ENCODE measurements around the gene ATAT1.
"Not testable (repeated sequence)": the region's sequence is repeated elsewhere in the genome, so short reads cannot be mapped to it uniquely, and the experiment has no call there.

ATAT1 gene

DNA sequence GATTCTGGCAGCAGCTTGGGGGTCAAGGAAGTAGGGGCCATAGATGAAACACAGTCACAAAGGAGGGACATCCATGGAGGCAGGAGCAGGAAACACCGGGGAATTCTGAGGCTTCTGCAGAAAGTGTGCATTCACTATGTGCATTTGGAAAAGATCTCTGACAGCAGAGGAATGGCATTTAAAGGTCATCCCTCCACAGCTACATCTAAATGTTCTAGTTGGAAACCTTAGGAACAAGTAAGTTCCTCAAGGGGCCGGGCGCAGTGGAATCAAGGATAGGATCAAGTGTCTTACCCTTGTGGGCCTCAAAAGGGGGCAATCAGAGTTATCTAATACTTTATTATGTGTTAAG lies 29.0 kb downstream of the ATAT1 start:
- no peaks in the 10 kb centered on the region for H4K20me1 ChIP-seq (ENCODE audit: insufficient read depth, low read length)
- H3K79me2 ChIP-seq (ENCODE audit: low read length), result no peaks in the 10 kb centered on the region
- H3K36me3 ChIP-seq (replicated peaks; ENCODE audit: insufficient read depth, low read length), result no peaks in the 10 kb centered on the region; the same call in 1 of the 2 replicates
- H3K4me2 ChIP-seq (ENCODE audit: low read depth, low read length), result no peak overlapping the region
- peaks cover 4% of the 10 kb centered on the region for H3F3A ChIP-seq (ENCODE audit: insufficient read depth, low read length)
- TF ChIP-seq, protein P1, sequence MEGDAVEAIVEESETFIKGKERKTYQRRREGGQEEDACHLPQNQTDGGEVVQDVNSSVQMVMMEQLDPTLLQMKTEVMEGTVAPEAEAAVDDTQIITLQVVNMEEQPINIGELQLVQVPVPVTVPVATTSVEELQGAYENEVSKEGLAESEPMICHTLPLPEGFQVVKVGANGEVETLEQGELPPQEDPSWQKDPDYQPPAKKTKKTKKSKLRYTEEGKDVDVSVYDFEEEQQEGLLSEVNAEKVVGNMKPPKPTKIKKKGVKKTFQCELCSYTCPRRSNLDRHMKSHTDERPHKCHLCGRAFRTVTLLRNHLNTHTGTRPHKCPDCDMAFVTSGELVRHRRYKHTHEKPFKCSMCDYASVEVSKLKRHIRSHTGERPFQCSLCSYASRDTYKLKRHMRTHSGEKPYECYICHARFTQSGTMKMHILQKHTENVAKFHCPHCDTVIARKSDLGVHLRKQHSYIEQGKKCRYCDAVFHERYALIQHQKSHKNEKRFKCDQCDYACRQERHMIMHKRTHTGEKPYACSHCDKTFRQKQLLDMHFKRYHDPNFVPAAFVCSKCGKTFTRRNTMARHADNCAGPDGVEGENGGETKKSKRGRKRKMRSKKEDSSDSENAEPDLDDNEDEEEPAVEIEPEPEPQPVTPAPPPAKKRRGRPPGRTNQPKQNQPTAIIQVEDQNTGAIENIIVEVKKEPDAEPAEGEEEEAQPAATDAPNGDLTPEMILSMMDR (IDR thresholded peaks at IDR 0.05; ENCODE audit: low read length), result no peak
- TF ChIP-seq EZH2phosphoT487 (IDR thresholded peaks at IDR 0.05; ENCODE audit: low read length) (no peak), EZH2 (optimal IDR thresholded peaks at IDR 0.05; ENCODE audit: low read depth, low read length) (no peak)
- H3K9ac ChIP-seq (ENCODE audit: low read length), result no peak overlapping the region
- H3K27me3 ChIP-seq (replicated peaks; ENCODE audit: insufficient read depth, low read length), result no peaks in the 10 kb centered on the region
- H3K4me1 ChIP-seq (ENCODE audit: low read length), result no peaks in the 10 kb centered on the region
- no peak overlapping the region for H3K4me3 ChIP-seq (ENCODE audit: low read length)
- no peak overlapping the region for H2AFZ ChIP-seq (ENCODE audit: low read length)
- no peak overlapping the region for H3K27ac ChIP-seq (ENCODE audit: low read length)
- no peaks in the 10 kb centered on the region for H3K9me3 ChIP-seq (replicated peaks; ENCODE audit: insufficient read depth, low read length)
- DNase-seq, result no peak
- no peaks in the 10 kb centered on the region for H3K9me2 ChIP-seq (replicated peaks; ENCODE audit: insufficient read depth, low read length)

GRCh38 chr6:30656513-30656912 lies 29.8 kb downstream of the ATAT1 start:
- H3K4me2 ChIP-seq (ENCODE audit: low read depth, low read length), result no peak overlapping the region
- no peaks in the 10 kb centered on the region for H3K9me3 ChIP-seq (replicated peaks; ENCODE audit: insufficient read depth, low read length)
- H3K9me2 ChIP-seq (replicated peaks; ENCODE audit: insufficient read depth, low read length), result no peaks in the 10 kb centered on the region
- H4K20me1 ChIP-seq (ENCODE audit: insufficient read depth, low read length), result no peaks in the 10 kb centered on the region
- H3K79me2 ChIP-seq (ENCODE audit: low read length), result no peaks in the 10 kb centered on the region
- H3K4me3 ChIP-seq (ENCODE audit: low read length), result no peak overlapping the region
- TF ChIP-seq EZH2phosphoT487 (IDR thresholded peaks at IDR 0.05; ENCODE audit: low read length) (no peak), EZH2 (optimal IDR thresholded peaks at IDR 0.05; ENCODE audit: low read depth, low read length) (no peak)
- TF ChIP-seq, protein P1 (IDR thresholded peaks at IDR 0.05; ENCODE audit: low read length), result no peak
- no peaks in the 10 kb centered on the region for H3K27me3 ChIP-seq (replicated peaks; ENCODE audit: insufficient read depth, low read length)
- H3F3A ChIP-seq (ENCODE audit: insufficient read depth, low read length), result peaks cover 4% of the 10 kb centered on the region; the same call in 1 of the 2 replicates
- no peak overlapping the region for H2AFZ ChIP-seq (ENCODE audit: low read length)
- no peaks in the 10 kb centered on the region for H3K4me1 ChIP-seq (ENCODE audit: low read length)
- no peaks in the 10 kb centered on the region; the same call in 1 of the 2 replicates for H3K36me3 ChIP-seq (replicated peaks; ENCODE audit: insufficient read depth, low read length)
- H3K9ac ChIP-seq (ENCODE audit: low read length), result no peak overlapping the region
- H3K27ac ChIP-seq (ENCODE audit: low read length), result no peak overlapping the region
- DNase-seq, result no peak

- no peak for DNase-seq
- TF ChIP-seq, protein P1 (IDR thresholded peaks at IDR 0.05; ENCODE audit: low read length), result no peak
- TF ChIP-seq EZH2 (optimal IDR thresholded peaks at IDR 0.05; ENCODE audit: low read depth, low read length), result no peak
- no peak for TF ChIP-seq EZH2phosphoT487 (IDR thresholded peaks at IDR 0.05; ENCODE audit: low read length)
- no peak overlapping the region for H3K4me3 ChIP-seq (ENCODE audit: low read length)
- H3K4me1 ChIP-seq (ENCODE audit: low read length), result no peaks in the 10 kb centered on the region
- H3K27ac ChIP-seq (ENCODE audit: low read length), result no peak overlapping the region
- H3K79me2 ChIP-seq (ENCODE audit: low read length), result no peaks in the 10 kb centered on the region
- H2AFZ ChIP-seq (ENCODE audit: low read length), result no peak overlapping the region
- H3K36me3 ChIP-seq (replicated peaks; ENCODE audit: insufficient read depth, low read length), result no peaks in the 10 kb centered on the region; the same call in 1 of the 2 replicates
- no peaks in the 10 kb centered on the region for H4K20me1 ChIP-seq (ENCODE audit: insufficient read depth, low read length)
- no peaks in the 10 kb centered on the region for H3K9me2 ChIP-seq (replicated peaks; ENCODE audit: insufficient read depth, low read length)
- no peak overlapping the region for H3K4me2 ChIP-seq (ENCODE audit: low read depth, low read length)
- H3K27me3 ChIP-seq (replicated peaks; ENCODE audit: insufficient read depth, low read length), result no peaks in the 10 kb centered on the region
- no peak overlapping the region for H3K9ac ChIP-seq (ENCODE audit: low read length)
- no peaks in the 10 kb centered on the region for H3K9me3 ChIP-seq (replicated peaks; ENCODE audit: insufficient read depth, low read length)
- no peaks in the 10 kb centered on the region; the same call in 1 of the 2 replicates for H3F3A ChIP-seq (ENCODE audit: insufficient read depth, low read length)
These were observed 30.8 kb downstream of the ATAT1 start for GRCh38 chr6:30657454-30657853.

DNA sequence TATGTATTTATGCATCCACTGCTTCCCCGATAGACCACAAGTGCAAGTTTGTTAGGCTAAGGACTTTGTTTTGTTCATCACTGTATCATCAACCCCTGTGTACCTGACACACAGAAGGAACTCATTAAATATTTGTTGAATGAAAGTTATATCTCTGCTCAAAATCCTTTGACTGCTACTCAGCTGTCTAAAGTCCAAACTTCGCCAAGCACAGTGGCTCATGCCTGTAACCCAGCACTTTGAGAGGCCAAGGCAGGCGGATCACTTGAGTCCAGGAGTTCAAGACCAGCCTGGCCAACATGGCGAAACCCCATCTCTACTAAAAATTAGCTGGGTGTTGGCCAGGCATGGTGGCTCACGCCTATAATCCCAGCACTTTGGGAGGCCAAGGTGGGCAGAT lies 31.2 kb downstream of the ATAT1 start:
- not testable (repeated sequence) for H3K27ac ChIP-seq (ENCODE audit: low read length); H3K9ac ChIP-seq (ENCODE audit: low read length); H3K27me3 ChIP-seq (replicated peaks; ENCODE audit: insufficient read depth, low read length); H3K9me3 ChIP-seq (replicated peaks; ENCODE audit: insufficient read depth, low read length); H3K4me2 ChIP-seq (ENCODE audit: low read depth, low read length); H3K4me1 ChIP-seq (ENCODE audit: low read length); H3K9me2 ChIP-seq (replicated peaks; ENCODE audit: insufficient read depth, low read length); DNase-seq; H3K36me3 ChIP-seq (replicated peaks; ENCODE audit: insufficient read depth, low read length); H4K20me1 ChIP-seq (ENCODE audit: insufficient read depth, low read length); H3F3A ChIP-seq (ENCODE audit: insufficient read depth, low read length); H2AFZ ChIP-seq (ENCODE audit: low read length); H3K4me3 ChIP-seq (ENCODE audit: low read length); H3K79me2 ChIP-seq (ENCODE audit: low read length)
